Skin epidermis (tissue), 12 donors: ENCODE results near the gene CREBRF.
"Not testable (repeated sequence)": the region's sequence is repeated elsewhere in the genome, so short reads cannot be mapped to it uniquely, and the experiment has no call there.

Experiments used
- H3K27ac ChIP-seq, 21 experiments: fragments of 200-600 bp; sonication (generic) in 11 of 21; one replicate each; pipeline ENCODE4 v1.5.0; 2020; ENCODE audit warnings: mild to moderate bottlenecking in 3 of 21, inconsistent platforms in 2 of 21, moderate library complexity in 2 of 21
- H3K4me3 ChIP-seq, 7 experiments: fragments of 200-600 bp; sonication (generic) in 2 of 7; one replicate each; pipeline ENCODE4 v1.5.0; 2020; ENCODE audit warnings: inconsistent platforms in 2 of 7, mild to moderate bottlenecking in 2 of 7, moderate library complexity in 1 of 7

CREBRF gene

DNA sequence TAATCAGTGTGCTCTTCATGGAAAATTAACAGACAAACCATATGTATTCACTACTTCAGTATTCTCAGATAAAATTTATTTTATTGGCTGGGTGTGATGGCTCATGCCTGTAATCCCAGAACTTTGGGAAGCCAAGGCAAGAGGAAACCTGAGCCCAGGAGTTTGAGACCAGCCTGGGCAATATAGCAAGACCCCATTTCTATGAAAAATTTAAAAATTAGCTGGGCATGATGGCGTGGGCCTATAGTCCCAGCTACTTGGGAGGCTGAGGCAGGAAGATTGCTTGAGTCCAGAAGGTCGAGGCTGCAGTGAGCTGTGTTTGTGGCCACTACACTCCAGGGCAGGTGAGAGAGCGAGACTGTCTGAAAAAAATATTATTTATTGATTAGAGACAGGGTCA is 23.4 kb upstream of the CREBRF start:
- no peak overlapping the region for H3K4me3 ChIP-seq
- no peak overlapping the region for H3K27ac ChIP-seq

DNA sequence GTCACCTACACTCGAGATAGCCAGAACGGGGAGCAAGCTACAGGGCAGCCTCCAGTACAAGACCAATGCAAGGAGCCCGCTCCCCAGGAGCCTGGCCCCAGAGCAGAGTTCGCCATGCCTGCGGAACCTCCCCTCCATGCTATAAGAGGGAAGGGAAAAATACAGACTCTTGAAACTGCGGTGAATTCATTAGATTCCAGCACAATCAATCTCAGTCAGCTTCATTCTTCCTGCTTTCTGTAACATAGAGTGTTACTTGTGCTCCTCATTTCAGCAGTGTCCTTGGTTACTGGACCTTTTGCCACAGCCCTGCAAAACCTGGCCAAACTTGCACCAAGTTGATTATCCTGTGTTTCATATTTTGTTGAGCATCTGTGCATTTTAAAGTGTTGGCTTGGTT is 22.2 kb upstream of the CREBRF start:
- Histone ChIP-seq H3K27ac (peak overlapping the region in 2 of 21 experiments; percentile 14 to 45), H3K4me3 (no peak overlapping the region)

DNA sequence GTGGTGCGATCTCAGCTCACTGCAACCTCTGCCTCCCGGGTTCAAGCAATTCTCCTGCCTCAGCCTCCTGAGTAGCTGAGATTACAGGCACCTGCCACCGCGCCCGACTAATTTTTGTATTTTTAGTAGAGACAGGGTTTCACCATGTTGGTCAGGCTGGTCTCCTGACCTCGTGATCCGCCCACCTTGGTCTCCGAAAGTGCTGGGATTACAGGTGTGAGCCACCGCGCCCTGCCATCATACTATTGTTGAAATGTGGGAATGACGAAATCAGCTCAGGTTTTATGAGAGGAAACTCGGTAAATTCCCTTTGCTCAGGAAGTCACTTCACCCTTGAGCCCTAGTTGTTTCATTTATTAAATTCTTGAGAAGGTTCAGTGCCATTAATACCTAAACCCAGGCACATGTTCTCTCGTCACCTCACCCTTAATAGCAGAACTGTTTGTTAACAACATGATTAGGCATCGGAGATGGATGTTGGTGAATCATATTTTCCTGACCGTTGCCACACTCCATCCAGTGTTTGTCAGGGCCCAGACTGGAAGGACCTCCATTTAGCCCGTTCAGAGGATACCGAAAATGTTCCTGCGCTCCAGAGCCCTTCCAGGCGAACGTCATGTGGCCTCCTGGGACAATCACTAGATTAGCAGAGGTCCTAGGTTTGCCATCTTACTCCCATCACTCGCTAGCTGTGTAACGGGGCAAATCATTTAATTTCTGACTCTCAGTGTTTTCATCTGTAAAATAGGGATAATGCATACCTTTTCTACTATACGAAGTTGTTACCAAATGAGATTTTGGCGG is 20.0 kb upstream of the CREBRF start:
- H3K27ac ChIP-seq: peak overlapping the region in 20 of 21 experiments; percentile 9 to 88 (median 56)
- H3K4me3 ChIP-seq: peak overlapping the region in 1 of 7 experiments; percentile 4

DNA sequence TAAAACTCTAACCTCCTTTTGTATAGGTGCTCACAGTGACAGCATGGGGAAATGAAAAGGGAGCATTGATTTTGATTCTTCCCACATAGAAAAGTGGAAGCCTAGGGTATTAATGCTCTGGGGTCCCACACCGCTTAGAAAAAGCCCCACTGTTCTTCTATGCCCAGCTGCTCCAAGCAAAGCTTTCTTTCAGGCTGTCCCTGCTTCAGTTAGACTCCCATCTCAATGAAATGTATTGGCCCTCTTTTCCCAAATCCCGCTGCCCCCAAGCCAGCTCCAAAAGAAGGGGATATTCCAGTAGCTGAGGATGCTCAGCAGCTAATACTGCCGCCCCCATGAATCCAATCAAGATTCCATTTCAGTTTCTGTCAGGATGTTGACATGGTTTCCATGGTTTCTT is 17.0 kb upstream of the CREBRF start:
- H3K4me3 ChIP-seq: no peak overlapping the region
- H3K27ac ChIP-seq: no peak overlapping the region

DNA sequence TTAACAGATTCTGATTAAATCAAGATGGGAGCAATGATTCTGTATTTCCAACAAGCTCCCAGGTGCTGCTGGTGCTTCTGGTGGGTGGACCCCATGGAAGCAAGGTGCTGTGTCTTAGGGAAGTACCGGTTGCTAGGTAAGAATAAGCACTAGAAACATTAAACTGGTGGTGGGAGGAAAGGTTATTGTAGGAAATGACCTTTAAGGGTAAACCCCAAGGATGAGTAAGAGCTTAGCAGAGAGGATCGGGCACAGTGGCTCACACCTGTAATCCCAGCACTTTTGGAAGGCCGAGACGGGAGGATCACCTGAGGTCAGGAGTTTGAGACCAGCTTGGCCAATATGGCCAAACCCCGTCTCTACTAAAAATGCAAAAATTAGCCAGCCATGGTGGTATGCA is 16.2 kb upstream of the CREBRF start:
- no peak overlapping the region for H3K4me3 ChIP-seq
- no peak overlapping the region for H3K27ac ChIP-seq

DNA sequence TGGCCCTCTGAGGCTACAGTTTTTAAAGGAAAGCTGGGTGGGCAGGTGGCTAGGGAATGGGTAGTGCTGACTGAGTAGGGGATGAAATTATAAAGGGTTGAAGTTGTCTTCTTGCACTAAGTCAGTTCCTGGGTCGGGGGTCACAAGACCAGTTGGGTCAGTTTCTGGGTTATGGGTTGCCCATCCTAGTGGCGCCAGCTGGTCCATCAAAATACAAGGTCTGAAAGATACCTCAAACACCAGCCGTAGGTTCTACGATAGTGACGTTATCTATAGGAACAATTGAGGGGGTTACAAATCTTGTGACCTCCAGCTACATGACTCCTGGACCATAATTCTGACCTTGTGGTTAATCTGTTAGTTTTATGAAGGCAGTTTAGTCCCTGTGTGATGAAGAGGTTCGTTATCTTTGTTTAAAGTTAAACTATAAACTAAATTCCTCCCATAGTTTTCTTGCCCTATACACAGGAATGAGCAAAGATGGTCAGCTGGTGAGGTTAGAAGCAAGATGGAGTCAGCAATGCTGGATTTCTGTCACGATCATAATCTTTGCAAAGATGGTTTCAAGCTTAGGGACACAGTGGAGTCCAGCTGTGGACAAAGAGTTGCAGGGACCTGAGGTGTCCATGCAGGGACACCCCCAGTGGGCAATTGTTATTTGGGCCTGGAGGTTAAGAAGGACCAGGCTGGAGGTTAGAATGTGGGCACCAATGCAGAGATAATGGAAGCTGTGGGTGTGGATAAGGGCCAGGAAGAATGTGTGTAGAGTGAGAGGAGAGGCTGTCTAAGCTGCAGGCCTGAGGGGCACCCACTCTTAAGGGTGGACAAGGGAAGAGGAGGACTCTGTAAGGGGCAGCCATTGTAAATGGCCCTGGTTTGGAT is 14.0 kb upstream of the CREBRF start:
- H3K4me3 ChIP-seq: no peak overlapping the region
- H3K27ac ChIP-seq: no peak overlapping the region

DNA sequence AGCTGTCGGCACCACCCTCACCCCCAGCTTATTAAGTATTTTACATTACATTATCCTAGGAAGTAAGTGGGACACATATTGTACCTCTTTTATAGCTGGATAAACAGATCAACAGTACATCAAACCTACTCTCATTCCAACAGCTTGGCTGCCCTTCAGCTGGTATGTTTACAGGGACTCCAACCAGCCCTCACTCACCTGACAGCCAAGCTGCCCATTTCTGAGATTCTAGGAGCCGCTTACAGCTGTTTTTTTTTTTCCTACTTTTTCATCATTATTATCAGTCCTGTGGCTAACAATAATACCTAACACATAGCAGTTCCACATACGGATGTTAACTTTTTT is 13.4 kb upstream of the CREBRF start:
- no peak overlapping the region for H3K27ac ChIP-seq
- no peak overlapping the region for H3K4me3 ChIP-seq

DNA sequence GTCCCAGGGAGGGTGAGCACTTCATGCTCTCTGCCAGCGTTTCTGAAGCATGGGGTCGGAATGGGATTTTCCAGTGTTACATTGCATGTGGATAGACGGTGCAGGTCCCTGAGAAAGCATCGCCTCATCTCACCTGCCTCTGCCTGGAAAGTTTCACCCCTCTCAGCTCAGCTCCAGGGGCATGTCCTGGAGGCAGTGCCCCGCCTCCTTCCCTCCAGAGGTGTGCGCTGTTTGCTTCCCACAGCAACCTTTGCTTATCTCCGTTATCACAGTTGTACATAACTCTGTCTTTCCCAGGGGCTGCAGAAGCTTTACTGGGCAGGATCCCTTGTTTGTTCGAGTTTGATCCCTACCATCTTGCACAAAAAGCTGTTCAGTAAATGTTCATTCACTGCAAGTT is 10.7 kb upstream of the CREBRF start:
- H3K27ac ChIP-seq: no peak overlapping the region
- no peak overlapping the region for H3K4me3 ChIP-seq

DNA sequence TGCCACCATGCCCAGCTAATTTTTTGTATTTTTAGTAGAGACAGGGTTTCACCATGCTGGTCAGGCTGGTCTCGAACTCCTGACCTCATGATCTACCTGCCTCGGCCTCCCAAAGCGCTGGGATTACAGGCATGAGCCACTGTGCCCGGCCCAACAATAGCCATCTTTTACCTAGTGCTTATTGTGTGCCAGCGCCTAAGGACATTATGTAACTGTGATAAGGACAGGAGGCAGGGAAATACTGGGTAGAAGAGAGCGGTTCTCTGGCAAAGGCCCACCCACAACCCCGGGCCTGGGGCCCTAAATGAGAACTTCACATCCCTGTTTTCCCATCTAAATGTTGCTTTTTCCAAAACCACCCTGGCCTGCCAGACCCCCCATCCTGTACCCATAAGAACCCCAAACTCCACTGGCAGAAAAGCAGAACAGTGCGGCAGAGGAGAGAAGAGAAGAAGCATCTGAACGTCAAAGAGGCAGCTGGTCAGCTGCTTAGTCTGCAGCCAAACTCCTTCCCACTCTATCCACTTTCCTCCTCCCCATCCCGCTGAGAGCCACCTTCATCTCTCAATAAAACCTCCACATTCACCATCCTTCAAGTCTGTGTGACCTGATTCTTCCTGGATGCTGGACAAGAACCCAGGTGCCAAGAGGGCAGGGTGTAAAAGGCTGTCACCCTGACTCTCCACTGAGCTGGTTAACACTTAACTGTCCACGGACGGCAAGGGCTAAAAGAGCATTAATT is 8.9 kb upstream of the CREBRF start:
- H3K27ac ChIP-seq, H3K4me3 ChIP-seq: not testable (repeated sequence)

DNA sequence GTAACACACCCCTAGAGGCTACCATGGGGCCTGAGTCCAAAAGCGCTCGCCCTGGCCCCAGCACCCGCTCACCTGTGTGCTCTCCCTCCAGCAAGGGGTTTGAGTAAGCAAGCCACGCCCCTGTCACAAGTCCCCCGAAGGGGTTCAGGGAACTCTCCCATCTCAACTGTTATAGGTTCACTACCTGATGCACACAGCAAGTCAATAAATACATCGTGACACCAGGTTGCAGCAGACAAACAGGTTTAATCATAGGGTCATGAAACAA is 8.4 kb upstream of the CREBRF start:
- H3K4me3 ChIP-seq: no peak overlapping the region
- H3K27ac ChIP-seq: no peak overlapping the region

DNA sequence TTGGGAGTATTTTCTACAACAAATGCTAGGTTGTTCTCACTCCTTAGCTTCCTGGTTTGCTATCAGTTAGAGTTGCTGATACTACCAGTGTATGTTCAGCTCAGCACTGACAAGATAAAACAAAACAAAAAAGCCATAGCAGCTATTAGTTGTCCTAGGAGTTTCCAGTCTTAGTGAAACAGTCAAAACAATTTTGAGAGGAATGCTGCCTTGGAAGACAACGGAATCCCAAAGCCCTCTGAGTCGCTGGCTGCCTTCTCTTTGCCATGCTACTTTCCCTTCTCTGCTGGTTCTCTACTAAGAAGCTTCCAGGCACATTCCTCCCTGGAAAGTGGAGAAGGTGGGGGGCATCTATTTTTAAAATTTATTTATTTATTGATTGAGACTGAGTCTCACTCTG is 5.4 kb upstream of the CREBRF start:
- H3K27ac ChIP-seq: no peak overlapping the region
- H3K4me3 ChIP-seq: no peak overlapping the region

DNA sequence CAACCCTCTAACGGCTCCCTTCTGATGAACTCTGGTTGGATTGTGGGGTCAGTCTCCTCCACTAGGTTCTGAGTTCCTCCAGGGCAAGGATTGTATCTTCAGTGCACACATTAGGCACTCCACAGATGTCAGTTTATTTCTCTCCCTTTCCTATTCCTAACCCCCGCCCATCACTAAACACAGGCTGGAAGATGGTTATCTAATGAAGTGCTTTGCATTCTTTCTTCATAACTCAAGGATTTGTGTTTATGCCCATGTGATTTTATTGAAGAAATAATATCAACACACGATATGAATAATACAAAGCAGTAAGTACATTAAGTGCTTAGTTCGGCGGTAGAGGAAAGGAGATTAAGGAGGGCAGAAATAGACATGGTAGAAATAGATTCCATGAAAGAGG is 4.4 kb upstream of the CREBRF start:
- Histone ChIP-seq H3K27ac (no peak overlapping the region), H3K4me3 (no peak overlapping the region)

DNA sequence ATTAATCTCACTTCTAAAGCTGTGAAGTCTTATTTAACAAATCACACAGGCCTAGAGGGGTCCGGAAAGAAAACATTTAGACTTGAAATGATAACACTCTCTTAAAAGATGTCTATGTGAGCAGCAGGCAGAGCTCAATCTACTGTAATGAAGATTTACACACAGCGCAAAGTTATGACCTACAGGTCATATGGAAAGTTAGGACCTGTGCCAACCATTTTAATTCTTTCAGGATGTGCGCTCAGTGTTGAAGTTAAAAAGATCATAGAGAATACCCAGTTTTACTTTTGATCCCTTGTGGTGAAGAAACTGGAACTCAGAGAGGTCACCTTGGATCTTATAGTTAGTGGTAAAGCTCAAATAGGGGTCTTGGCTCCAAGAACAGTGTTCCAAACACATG is 3.1 kb upstream of the CREBRF start:
- Histone ChIP-seq H3K4me3 (no peak overlapping the region), H3K27ac (no peak overlapping the region)

DNA sequence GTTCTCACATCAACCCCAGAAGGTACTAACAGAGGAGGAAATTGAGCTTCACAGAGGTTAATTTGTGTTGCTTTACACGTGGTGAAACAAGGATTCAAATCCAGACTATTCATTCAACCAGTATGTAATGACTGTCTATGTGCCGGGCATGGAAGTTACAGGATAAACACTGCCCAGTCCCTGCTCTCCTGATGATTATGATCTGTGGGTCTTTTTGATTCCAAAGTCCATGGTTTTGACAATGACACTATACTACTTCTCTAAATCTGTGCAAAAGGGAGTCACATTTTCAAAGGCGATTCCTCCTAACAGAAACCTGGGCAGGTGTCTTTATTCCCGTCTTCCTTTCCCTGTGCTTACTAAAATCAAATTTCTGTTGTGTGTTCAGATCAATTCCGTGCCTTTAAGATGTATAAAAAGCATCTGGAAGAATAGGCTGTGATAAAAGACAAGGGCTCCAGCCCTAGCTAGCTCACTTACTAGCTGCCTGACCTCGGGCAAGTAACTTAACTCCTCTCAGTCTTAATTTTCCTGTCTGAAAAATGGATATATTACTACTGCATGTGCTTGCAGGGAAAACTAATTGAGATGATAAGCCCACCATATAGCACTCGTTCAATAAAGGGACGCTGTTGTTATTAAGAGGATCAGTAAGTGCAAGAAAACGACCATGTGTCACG is 970 bp upstream of the CREBRF start:
- Histone ChIP-seq H3K4me3 (peak overlapping the region in 6 of 7 experiments; percentile 96 to 100 (median 100)), H3K27ac (peak overlapping the region in 12 of 21 experiments; percentile 5 to 98 (median 90))

DNA sequence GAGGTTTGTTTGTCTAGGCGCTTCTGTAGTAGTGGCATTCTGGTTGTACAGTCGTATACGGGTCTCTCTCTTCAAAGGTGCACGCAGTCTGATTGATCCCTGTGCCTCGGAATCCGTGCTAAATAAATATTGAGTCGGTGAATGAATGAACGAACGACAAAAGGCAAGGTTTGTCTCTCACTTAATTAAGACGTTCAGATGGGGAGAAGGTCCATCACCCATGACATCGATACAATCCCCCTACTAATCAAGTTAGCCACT is 500 bp upstream of the CREBRF start:
- Histone ChIP-seq H3K27ac (peak overlapping the region in 14 of 21 experiments; percentile 5 to 99 (median 90)), H3K4me3 (peak overlapping the region; percentile 96 to 100 (median 99))

DNA sequence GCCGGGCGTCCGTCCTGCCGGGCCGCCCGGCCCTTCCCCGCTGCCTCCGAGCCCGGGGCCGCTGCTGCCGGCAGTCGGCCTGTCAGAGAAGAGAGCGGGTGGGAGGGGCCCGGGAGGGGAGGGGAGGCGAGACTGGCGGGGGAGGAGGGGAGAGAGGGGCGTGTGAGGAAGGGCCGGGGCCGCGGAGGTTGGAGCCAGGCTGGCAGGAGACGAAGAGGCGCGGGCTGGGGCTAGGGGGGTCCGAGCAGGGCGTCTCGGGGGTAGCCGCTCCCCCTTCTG is 570 bp downstream of the CREBRF start:
- H3K4me3 ChIP-seq: peak overlapping the region; percentile 96 to 100 (median 99)
- peak overlapping the region; percentile 88 to 99 (median 96) for H3K27ac ChIP-seq

DNA sequence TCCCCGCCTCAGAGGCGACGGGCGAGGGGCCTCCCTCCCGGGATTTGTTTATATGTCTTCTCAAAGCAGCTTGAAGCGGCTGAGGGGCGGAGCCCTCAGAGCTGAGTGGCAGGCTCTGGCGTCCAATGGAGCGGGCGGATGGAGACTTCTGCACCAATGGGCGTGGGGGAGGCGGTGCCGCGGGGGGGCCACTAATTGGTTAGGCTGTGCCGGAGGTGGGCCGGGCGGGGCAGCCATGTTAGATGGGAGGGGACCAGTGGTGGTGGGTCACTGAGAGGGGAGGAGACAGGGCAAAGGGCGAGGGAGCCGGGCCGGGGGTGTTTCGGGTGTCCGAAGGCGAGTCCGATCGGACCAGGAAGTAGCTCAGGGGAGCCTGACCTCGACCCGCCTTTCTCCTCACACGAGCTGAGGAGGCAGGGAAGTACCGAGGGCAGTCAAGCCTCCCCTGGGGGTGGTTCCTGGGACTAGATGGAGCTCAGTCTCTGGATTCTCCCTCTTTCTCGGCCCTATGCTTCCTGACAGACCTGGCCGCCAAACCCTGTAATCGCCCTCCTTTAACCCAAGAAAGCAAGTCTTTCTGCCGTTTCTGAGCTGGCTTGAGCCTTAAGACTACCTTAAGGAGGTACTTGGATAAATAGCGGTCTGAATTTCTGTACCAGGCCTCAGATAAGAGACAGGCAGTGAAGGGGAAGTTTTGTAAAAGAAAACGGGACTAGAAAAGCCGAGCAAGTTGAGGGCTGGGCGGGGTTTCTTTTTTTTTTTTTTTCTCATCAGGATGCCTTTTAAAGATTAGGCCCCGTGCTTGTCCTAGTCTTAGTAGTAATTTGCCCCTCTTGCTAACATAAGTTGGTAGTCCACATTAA is 1.1 kb downstream of the CREBRF start:
- Histone ChIP-seq H3K27ac (peak overlapping the region; percentile 88 to 99 (median 96)), H3K4me3 (peak overlapping the region; percentile 96 to 100 (median 99))

DNA sequence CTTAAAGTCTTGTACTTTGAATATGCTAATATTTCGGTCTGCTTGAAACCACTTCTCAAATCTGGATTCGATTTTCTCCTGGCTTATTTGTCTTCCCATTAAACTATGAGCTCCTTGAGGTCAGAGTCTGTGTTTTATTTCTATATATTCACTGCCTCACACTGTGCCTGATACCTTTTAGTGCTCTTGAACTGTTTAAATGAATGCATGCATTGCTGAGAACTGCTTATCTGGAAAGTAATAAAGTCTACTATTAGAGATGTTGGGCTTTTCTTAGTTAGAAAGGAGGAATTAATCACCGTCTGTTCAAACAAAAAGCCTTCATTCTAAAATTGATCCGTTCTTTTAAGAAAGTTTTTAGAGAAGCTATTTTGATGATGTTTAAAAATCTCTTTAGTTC is 6.0 kb downstream of the CREBRF start:
- no peak overlapping the region for H3K4me3 ChIP-seq
- no peak overlapping the region for H3K27ac ChIP-seq

DNA sequence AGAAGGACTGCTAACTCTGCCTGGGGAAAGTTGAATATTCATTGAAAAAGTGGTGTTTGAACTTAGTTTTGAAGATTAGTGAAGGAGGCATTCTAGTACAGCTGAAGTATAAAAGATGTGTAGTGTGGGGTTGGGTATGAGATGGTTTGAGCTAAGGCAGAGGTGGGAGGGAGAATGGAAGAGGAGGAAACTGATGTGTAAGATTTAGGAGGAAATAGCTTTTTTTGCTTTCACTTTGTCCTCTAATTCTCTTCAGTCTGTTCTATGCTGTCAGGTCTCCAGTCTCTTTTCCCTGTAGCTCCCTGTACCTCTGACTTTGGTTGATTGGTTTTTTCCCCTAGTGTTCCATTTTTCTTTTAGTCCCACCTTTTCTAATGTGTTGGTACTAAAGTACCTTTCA is 9.0 kb downstream of the CREBRF start:
- H3K27ac ChIP-seq: peak overlapping the region in 1 of 21 experiments; percentile 19

DNA sequence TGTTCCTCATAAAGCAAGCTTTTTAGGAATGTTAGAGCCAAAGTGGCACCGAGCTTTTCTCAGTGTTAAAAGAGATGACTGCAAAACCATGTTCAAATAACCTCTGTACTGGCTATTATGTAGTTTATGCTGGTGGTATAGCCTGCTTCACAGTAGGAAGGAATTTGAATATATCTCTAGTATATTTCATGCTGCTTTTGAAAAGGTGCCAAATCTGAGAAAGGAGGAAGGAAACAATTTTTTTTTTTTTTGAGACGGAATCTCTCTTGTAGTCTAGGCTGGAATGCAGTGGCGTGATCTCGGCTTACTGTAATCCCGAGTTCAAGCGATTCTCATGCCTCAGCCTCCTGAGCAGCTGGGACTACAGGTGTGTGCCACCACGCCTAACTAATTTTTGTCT is 13.5 kb downstream of the CREBRF start:
- Histone ChIP-seq H3K27ac (no peak overlapping the region), H3K4me3 (no peak overlapping the region)

More for the DNA sequence above, 9.0 kb downstream of the CREBRF start:
- no peak overlapping the region for H3K4me3 ChIP-seq
